WTC11 (cell line): Measurements from ENCODE around the gene PLPP1.

Source experiments
- AFF4 ChIP-seq: sonication (generic); formaldehyde crosslinking; IDR thresholded peaks from 2 replicates; pipeline ENCODE4 v1.8.1; 2023; ENCODE audit warnings: mild to moderate bottlenecking, missing genetic modification reagents, borderline replicate concordance
- ATF3 ChIP-seq: sonication (generic); formaldehyde crosslinking; conservative IDR thresholded peaks from 2 replicates; pipeline ENCODE4 v1.8.1; 2022; ENCODE audit warnings: mild to moderate bottlenecking, missing genetic modification reagents
- CTCF ChIP-seq: fragments of 200-600 bp; IDR thresholded peaks from 2 replicates; pipeline ENCODE4 v1.8.0; 2022; ENCODE audit warnings: antibody characterized with exemption
- E2F1 ChIP-seq: sonication (generic); formaldehyde crosslinking; IDR thresholded peaks from 2 replicates; pipeline ENCODE4 v1.8.0; 2022; ENCODE audit warnings: mild to moderate bottlenecking, missing genetic modification reagents
- ESRRA ChIP-seq: sonication (generic); formaldehyde crosslinking; IDR thresholded peaks from 2 replicates; pipeline ENCODE4 v1.8.1; 2022; ENCODE audit warnings: mild to moderate bottlenecking, missing genetic modification reagents, borderline replicate concordance
- JAZF1 ChIP-seq: fragments of 250-450 bp; sonication (Bioruptor Pico); IDR thresholded peaks from 2 replicates; pipeline ENCODE4 v1.9.0; 2021; ENCODE audit warnings: moderate library complexity, mild to moderate bottlenecking, inconsistent platforms
- NR2C2 ChIP-seq: sonication (generic); formaldehyde crosslinking; IDR thresholded peaks from 2 replicates; pipeline ENCODE4 v1.8.0; 2022; ENCODE audit warnings: mild to moderate bottlenecking, missing genetic modification reagents
- SP1 ChIP-seq: sonication (generic); formaldehyde crosslinking; conservative IDR thresholded peaks from 2 replicates; pipeline ENCODE4 v1.8.1; 2022; ENCODE audit warnings: missing genetic modification reagents
- TEAD1 ChIP-seq: sonication (generic); formaldehyde crosslinking; IDR thresholded peaks from 2 replicates; pipeline ENCODE4 v1.8.0; 2022; ENCODE audit warnings: mild to moderate bottlenecking, missing genetic modification reagents
- USF2 ChIP-seq: sonication (generic); formaldehyde crosslinking; IDR thresholded peaks from 2 replicates; pipeline ENCODE4 v1.8.1; 2023; ENCODE audit warnings: mild to moderate bottlenecking, missing genetic modification reagents, moderate library complexity
- ZMAT4 ChIP-seq: fragments of 250-450 bp; sonication (Bioruptor Pico); IDR thresholded peaks from 2 replicates; pipeline ENCODE4 v1.9.0; 2021; ENCODE audit warnings: mild to moderate bottlenecking
- ZNF423 ChIP-seq: fragments of 250-450 bp; sonication (Bioruptor Pico); IDR thresholded peaks from 2 replicates; pipeline ENCODE4 v2.1.2; 2022; ENCODE audit warnings: mild to moderate bottlenecking, moderate library complexity
- ZSCAN18 ChIP-seq: fragments of 250-450 bp; sonication (Bioruptor Pico); IDR thresholded peaks from 2 replicates; pipeline ENCODE4 v2.1.2; 2022; ENCODE audit warnings: mild to moderate bottlenecking, moderate library complexity

- TF ChIP-seq ATF3, result no peak
- no peak for TF ChIP-seq SP1 (CRISPR knock-in tag)
- TF ChIP-seq USF2 (CRISPR knock-in tag), result no peak
- no peak for TF ChIP-seq JAZF1 (CRISPR knock-in tag)
- no peak for TF ChIP-seq AFF4 (CRISPR knock-in tag)
- TF ChIP-seq CTCF, result no peak
- TF ChIP-seq TEAD1 (CRISPR knock-in tag), result no peak
- no peak for TF ChIP-seq ESRRA (CRISPR knock-in tag)
- no peak for TF ChIP-seq ZSCAN18
- no peak for TF ChIP-seq ZNF423 (CRISPR knock-in tag)
- TF ChIP-seq NR2C2, result no peak
- no peak for TF ChIP-seq ZMAT4 (CRISPR knock-in tag)
- no peak for TF ChIP-seq E2F1 (CRISPR knock-in tag)
Measured at GRCh38 chr5:55410845-55411244, 123.9 kb downstream of the PLPP1 start.
